Mucosa of gallbladder (tissue), 1 donor: ENCODE measurements around the gene WWOX. TPM values are rescaled to one million over a fixed set of nuclear protein-coding genes. Genes with fewer than 3 reads are reported as not detected.

ENCODE experiments used
- DNase-seq: peaks from one replicate; pipeline ENCODE4 v3.0.0-alpha.2; 2020; ENCODE audit warnings: low spot score
- total RNA-seq: library from RNA; stranded (reverse); gene quantifications from one replicate; pipeline ENCODE4 v1.2.1, GENCODE V29; 2021
- donor health status: DM: no; HTN: no; CAD: no.

The WWOX gene
- total RNA-seq, 1 donor from 2014 or later: 28.2 TPM

- no peak for DNase-seq
Measured at GRCh38 chr16:78838276-78838675, 738.8 kb downstream of the WWOX start.

DNA sequence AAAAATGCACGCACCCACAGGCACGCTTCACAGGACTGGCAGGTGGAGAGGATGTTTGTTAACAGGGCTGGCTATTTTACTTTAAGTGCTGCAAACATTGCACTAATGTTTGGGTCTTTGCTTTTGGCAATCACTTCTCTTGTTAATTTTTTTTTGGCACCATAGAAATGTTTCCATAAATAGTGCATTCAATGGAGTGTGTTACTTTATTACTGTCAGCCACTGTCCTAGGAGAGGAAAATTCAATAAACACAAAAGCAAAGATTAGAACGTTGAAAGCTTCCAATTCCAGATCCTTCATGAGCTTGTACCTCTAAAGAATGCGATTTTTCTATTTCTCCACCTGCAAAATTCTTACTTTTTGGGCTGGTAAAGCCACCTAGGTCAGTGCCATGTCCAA, 743.5 kb downstream of the WWOX start:
- DNase-seq: no peak

GRCh38 chr16:78843978-78844377, 744.5 kb downstream of the WWOX start:
- DNase-seq: no peak

DNA sequence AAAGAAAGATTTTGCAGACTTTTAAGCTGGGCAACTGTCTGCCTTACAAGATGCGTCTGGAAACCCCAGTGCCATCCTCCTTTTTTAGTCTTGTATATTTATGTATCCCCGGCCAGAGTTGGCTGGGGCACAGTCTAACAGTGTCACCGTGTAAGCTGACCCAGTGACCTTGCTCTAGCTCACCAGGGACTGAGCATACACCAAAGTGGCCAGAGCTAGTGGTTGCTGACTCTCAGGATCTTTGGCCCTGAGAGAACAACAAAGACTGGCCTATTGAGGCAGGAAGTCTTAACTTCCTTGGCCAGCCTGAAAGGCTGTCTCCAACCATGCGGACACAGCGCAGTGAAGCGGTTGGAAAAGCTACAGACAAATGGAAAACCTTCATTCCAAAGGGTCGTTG, 745.2 kb downstream of the WWOX start:
- no peak for DNase-seq

GRCh38 chr16:78851266-78851665, 751.8 kb downstream of the WWOX start:
- no peak for DNase-seq

DNA sequence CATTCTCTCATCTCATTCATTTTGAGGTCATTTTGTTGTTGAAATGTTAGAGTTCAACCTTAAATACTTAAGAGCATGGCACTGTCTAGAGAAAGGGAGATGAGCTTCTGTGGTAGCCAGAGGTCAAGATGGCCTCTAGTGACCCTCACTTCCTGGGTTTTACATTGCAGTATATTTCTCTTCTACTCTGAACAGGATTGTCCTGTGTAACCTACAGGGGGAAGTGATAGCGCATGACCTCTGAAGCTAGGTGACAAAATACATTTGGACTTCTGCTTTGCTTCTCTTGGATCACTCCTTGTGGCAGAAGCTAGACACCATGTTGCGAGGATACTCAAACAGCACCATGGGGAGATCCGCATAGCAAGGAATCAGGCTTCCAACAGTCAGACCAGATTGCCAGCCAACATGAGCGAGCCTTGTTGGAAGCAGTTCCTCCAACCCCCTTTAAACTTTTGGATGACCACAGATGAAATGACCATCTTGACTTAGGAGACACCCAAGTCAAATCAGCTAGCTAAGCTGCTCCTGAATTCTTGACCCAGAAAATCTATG, 752.7 kb downstream of the WWOX start:
- no peak for DNase-seq

- DNase-seq: no peak
Measured at GRCh38 chr16:78862022-78862421, 762.6 kb downstream of the WWOX start.

- DNase-seq: no peak
Measured at GRCh38 chr16:78866521-78866920, 767.1 kb downstream of the WWOX start.

DNA sequence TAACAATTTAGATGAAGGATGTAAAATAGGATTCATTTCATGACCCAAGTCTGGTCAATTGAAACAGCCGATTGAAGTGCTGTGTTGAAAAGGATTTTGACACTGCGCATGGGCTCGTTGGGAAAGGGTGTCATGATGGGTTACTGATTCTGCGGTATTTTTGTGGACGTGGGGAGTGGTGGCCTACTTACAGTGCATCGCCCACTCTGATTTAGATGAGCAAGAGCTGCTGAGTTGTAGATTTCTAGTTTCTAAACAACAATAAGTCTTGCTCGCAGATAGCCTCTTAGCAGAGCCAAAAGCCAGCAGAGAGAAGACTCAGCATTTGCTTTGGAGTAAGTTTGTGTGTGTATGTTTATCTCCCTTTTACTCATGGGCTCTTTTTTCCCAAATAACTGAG, 770.0 kb downstream of the WWOX start:
- DNase-seq: no peak

GRCh38 chr16:78871241-78871640, 771.8 kb downstream of the WWOX start:
- DNase-seq: no peak

- no peak for DNase-seq
Measured at GRCh38 chr16:78876671-78877070, 777.2 kb downstream of the WWOX start.

GRCh38 chr16:78877114-78877655, 777.7 kb downstream of the WWOX start:
- DNase-seq: no peak

DNA sequence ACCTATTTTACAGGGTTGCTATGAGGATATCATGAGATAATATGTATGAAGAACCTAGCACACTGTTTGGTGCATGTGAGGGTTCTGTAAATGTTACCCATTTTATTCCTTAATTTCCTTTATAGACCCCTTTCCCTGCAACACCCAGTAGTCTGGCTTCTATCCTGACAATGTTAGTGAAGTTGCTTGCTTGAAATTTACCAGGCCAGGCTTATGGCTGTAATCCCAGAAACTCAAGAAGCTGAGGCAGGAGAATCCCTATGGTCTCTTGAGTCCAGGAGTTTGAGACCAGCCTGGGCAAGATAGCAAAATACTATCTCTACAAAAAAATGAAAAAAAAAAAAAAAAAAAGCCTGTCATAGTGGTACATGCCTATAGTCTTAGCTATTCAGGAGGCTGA, 779.1 kb downstream of the WWOX start:
- DNase-seq: no peak

GRCh38 chr16:78879011-78879410, 779.6 kb downstream of the WWOX start:
- no peak for DNase-seq

GRCh38 chr16:78882150-78882549, 782.7 kb downstream of the WWOX start:
- no peak for DNase-seq

GRCh38 chr16:78882751-78883150, 783.3 kb downstream of the WWOX start:
- DNase-seq: no peak

GRCh38 chr16:78884204-78884603, 784.8 kb downstream of the WWOX start:
- no peak for DNase-seq

GRCh38 chr16:78889346-78889745, 789.9 kb downstream of the WWOX start:
- DNase-seq: no peak

DNA sequence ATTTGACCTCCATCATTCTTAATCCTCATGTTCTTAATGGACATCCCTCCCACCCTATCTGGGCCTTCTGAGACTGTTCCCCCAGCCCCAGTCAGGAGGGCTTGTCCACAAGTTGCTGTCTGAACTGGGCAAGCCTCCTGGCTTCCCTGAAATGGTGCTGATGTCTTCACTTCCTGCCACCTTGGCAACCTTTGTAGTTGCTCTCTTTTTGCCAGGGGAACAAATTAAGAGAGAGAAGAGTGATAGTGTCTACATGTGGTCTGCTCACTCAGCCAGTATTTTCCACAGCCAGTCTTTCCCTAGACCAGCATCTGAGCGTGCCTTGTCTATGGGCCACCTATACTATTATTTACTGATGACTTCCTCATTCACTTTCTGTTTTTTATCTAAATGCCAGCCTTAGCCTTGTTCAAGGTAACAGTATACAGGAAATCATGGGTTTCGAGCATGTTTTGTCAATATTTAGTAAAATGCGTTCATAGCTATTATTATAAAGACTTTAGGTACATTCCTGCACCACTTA, 791.0 kb downstream of the WWOX start:
- DNase-seq: no peak

- DNase-seq: no peak
Measured at GRCh38 chr16:78892951-78893733, 793.7 kb downstream of the WWOX start.

- no peak for DNase-seq
Measured at GRCh38 chr16:78894886-78895285, 795.4 kb downstream of the WWOX start.

- no peak for DNase-seq
Measured at GRCh38 chr16:78895681-78896080, 796.2 kb downstream of the WWOX start.

DNA sequence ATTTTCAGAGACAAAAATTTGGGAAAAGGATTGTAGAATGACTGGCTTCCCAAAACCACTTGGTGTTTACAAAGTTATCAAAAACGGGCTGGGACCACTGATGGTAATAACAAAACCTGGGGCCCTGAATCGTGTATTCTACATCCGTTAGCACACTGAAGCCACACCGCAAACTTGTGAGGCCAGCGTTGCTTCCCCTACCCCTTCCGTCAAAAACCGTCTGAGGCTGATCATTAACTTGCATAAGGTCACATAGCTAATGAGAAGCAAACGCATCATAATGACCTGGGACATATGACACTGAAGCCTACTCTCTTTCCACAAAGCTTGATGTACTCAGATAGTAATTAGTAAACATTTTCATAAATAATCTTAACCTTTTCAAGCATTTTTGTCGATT, 796.8 kb downstream of the WWOX start:
- DNase-seq: no peak
